ENCODE measurements around the gene PAPPA.

- TF ChIP-seq, protein P1, sequence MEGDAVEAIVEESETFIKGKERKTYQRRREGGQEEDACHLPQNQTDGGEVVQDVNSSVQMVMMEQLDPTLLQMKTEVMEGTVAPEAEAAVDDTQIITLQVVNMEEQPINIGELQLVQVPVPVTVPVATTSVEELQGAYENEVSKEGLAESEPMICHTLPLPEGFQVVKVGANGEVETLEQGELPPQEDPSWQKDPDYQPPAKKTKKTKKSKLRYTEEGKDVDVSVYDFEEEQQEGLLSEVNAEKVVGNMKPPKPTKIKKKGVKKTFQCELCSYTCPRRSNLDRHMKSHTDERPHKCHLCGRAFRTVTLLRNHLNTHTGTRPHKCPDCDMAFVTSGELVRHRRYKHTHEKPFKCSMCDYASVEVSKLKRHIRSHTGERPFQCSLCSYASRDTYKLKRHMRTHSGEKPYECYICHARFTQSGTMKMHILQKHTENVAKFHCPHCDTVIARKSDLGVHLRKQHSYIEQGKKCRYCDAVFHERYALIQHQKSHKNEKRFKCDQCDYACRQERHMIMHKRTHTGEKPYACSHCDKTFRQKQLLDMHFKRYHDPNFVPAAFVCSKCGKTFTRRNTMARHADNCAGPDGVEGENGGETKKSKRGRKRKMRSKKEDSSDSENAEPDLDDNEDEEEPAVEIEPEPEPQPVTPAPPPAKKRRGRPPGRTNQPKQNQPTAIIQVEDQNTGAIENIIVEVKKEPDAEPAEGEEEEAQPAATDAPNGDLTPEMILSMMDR (IDR thresholded peaks at IDR 0.05) = no peak
- no peak for TF ChIP-seq POLR2A (IDR thresholded peaks at IDR 0.05)
Measured at GRCh38 chr9:116141864-116142561, 11.6 kb upstream of the PAPPA start.

Data from adrenal gland (tissue), 5 donors.